Prostate gland (tissue), 2 donors: ENCODE data around the gene RAB27B.

Experiments used
- CTCF ChIP-seq, 4 experiments: fragments of 200-600 bp in 2 of 4; fragments of 450-650 bp in 2 of 4; sonication (generic) in 2 of 4; IDR thresholded peaks; 1 replicate in 3 of 4; 2 replicates in 1 of 4; pipeline ENCODE4 v1.5.1; 2016 to 2019; ENCODE audit warnings: antibody characterized with exemption in 4 of 4, mild to moderate bottlenecking in 2 of 4, moderate library complexity in 2 of 4
- POLR2AphosphoS5 ChIP-seq: sonication (generic); formaldehyde crosslinking; IDR thresholded peaks from one replicate; pipeline ENCODE4 v1.6.1; 2017; ENCODE audit warnings: antibody characterized with exemption

DNA sequence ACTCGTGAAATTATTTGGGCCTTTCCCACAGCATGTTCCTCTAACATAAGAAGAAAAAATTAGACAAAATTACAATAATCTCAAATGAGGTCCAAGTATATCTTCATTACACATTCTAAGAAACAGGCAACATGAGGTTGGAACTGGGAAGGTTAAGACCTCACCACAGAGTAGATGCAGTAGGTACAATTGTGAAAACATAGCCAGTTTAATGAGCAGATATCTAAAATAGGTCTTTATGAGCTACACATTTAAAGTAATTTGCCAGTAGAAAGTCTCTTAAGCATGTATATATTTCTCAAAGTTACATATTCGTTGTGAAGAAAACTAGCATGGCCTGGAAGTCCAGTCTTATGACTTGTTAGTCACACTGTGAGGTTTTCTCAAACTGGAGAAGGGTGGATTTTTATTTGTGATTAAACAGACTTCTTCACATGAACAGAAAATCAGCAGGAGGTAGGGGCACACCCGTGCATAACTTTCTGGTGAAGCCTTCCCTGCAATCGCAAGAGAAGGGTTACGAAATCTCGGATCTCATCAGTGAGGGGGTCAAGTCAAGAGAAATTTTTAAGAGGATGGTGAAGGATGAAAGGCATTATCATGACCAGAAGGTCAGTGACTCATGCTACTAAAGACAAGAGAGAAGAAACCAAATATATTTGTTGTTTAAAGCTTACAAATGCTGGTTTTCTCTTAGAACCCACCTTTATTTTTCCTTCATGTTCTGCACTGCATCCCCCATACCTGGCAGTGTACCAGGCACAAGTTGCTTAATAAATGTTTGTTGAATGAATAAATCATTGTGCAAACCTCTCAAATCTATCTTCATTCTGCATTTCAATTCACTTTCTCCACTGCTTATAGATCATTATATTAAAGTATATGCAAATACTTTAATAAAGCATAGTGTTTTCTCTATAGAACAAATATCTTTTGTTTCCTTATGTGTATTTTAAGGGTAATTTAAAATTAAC, 5.1 kb upstream of the RAB27B start:
- TF ChIP-seq POLR2AphosphoS5: no peak
- TF ChIP-seq CTCF (IDR thresholded peaks at IDR 0.05): no peak
